ENCODE data around the gene DNM1. TPM values are rescaled to one million over a fixed set of nuclear protein-coding genes. Genes with fewer than 3 reads are reported as not detected.

DNM1 gene
- polyA plus RNA-seq, 1 donor from 2014 or later = 0.18 TPM

GRCh38 chr9:128297221-128297773 is 94.1 kb downstream of the DNM1 start:
- Mint-ChIP-seq H3K27ac (no peak overlapping the region), H3K27me3 (no peaks in the 10 kb centered on the region), H3K4me1 (peaks cover 0 to 1% (median 0%) of the 10 kb centered on the region in 3 donors), H3K36me3 (no peaks in the 10 kb centered on the region), H3K9me3 (no peaks in the 10 kb centered on the region), H3K4me3 (no peak overlapping the region)

GRCh38 chr9:128298535-128299482 is 95.6 kb downstream of the DNM1 start:
- Mint-ChIP-seq H3K4me1 (peaks cover 0 to 1% (median 0%) of the 10 kb centered on the region in 3 donors), H3K27ac (no peak overlapping the region), H3K4me3 (no peak overlapping the region), H3K36me3 (no peaks in the 10 kb centered on the region), H3K27me3 (no peaks in the 10 kb centered on the region), H3K9me3 (no peaks in the 10 kb centered on the region)

GRCh38 chr9:128304136-128304970 is 101.2 kb downstream of the DNM1 start:
- peak overlapping the region in 2 of 3 donors; percentile 55 to 76 for H3K27ac Mint-ChIP-seq
- peaks cover 0 to 2% (median 0%) of the 10 kb centered on the region in 3 donors for H3K4me1 Mint-ChIP-seq
- no peaks in the 10 kb centered on the region for H3K27me3 Mint-ChIP-seq
- H3K36me3 Mint-ChIP-seq = no peaks in the 10 kb centered on the region
- no peaks in the 10 kb centered on the region for H3K9me3 Mint-ChIP-seq
- peak overlapping the region in 1 of 4 donors; percentile 70 for H3K4me3 Mint-ChIP-seq

Other genes with a start within 250 kb of the DNM1 start
- 90.5 TPM for gene EEIG1, start 222.4 kb upstream of the DNM1 start, polyA plus RNA-seq
- gene NAIF1, start 136.1 kb upstream of the DNM1 start, polyA plus RNA-seq = 12.7 TPM
- 7.4 TPM for gene SLC25A25, start 135.1 kb upstream of the DNM1 start, polyA plus RNA-seq
- 57.4 TPM for gene PTGES2, start 75.7 kb upstream of the DNM1 start, polyA plus RNA-seq
- gene LCN2, start 53.9 kb upstream of the DNM1 start, polyA plus RNA-seq = 1.5 TPM
- gene BBLN, start 43.1 kb upstream of the DNM1 start, polyA plus RNA-seq = 145 TPM
- 37.0 TPM for gene CIZ1, start 11.8 kb upstream of the DNM1 start, polyA plus RNA-seq
- 10.3 TPM for gene GOLGA2, start 72.6 kb downstream of the DNM1 start, polyA plus RNA-seq
- gene SWI5, start 72.9 kb downstream of the DNM1 start, polyA plus RNA-seq = 25.4 TPM
- 27.6 TPM for gene TRUB2, start 119.1 kb downstream of the DNM1 start, polyA plus RNA-seq
- 36.4 TPM for gene COQ4, start 119.5 kb downstream of the DNM1 start, polyA plus RNA-seq
- gene SLC27A4, start 137.1 kb downstream of the DNM1 start, polyA plus RNA-seq = 6.9 TPM
- gene URM1, start 168.0 kb downstream of the DNM1 start, polyA plus RNA-seq = 53.9 TPM
- gene CERCAM, start 217.5 kb downstream of the DNM1 start, polyA plus RNA-seq = 0.34 TPM

Measured in IgD-negative memory B cell (primary cell).